HG03571 (cell line): ENCODE results near the gene DNASE2.

Source experiments
- ATAC-seq: cut with Tn5 transposase; IDR thresholded peaks from one replicate; pipeline ENCODE4 v1.9.1; 2021; ENCODE audit not compliant: unreplicated experiment

The DNASE2 gene

GRCh38 chr19:12834976-12835757 lies 46.1 kb downstream of the DNASE2 start:
- ATAC-seq, result no peak

GRCh38 chr19:12834566-12834943 lies 46.7 kb downstream of the DNASE2 start, which contains the start of gene RTBDN:
TSS of gene RTBDN (minus strand) at chr19:12834579. CDS start at chr19:12829979, 4,600 bp downstream.
- no peak for ATAC-seq

DNA sequence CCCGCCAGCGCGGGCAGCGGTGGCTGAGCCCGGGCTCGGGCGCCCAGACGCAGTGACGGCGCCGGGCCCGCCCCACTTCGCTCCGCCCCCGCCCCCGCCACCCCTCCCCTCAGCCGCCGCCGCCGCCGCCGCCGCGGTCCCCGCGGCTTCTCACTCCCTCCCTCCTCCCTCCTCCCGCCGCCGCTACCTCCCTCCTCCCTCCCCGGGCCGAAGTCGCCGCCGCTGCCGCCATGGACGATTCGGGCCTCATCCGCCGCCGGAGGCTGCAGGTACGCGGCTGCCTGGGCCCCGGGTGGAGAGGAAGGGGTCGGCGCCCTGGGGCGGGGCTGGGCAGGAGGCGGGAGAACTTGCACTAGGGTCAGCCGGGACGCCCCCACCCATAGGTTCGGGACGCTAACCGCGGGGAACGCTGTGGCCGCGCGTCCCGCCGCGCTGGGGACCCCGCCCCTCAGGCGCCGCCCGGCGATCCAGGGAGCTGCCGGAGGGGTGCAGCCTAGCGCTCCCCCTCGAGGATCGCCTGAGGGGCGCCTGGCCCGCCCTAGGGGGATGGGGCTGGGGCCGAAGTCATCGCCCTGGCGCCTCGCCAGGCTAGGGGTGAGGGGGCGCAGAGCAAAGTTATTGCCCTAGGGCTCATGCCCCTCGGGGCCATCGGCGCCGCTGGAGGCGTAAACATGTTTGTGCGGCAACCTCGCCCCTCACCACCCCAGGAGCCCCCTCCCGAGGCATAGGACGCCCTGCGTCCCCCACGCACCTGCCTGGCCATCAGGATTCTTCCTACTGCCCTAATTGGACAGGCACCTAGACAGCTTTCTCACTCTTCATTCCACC lies 47.3 kb downstream of the DNASE2 start:
- ATAC-seq, result no peak

GRCh38 chr19:12833418-12833737 lies 47.9 kb downstream of the DNASE2 start:
- no peak for ATAC-seq

DNA sequence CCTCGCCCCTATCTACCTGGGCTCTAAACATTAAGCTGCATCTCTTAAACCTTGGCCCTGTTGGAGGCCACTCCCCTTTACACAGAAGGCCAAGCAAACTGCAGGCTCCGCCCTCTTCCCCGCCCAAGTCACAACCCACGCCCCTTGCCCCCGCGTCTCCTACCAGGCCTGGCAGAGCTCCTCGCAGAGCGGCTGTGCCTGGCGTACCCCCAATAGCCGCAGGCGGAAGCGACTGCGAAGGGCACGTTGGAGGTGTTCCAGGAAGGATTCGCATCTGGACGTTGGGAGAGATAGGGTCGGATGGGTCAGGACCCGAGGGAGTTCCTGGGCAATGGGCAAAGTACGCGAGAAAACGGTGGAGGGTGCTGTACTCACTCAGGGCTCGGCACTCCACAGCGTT lies 52.8 kb downstream of the DNASE2 start:
- ATAC-seq, result no peak

- ATAC-seq, result no peak
Measured at GRCh38 chr19:12825254-12826131, 55.8 kb downstream of the DNASE2 start.
